Kidney tubule cell (primary cell): Measurements from ENCODE around the gene VAX1.
A peak's percentile ranks its signal among the peaks of the same experiment; 100 is the strongest.
"Not testable (repeated sequence)": the region's sequence is repeated elsewhere in the genome, so short reads cannot be mapped to it uniquely, and the experiment has no call there.

Source experiments
- DNase-seq: peaks from one replicate; pipeline ENCODE4 v3.0.0-alpha.2; 2018; ENCODE audit warnings: low spot score

VAX1 gene

GRCh38 chr10:117137911-117138642, at the start of gene VAX1:
TSS of gene VAX1 (minus strand) at chr10:117138270. CDS start at chr10:117138056, 214 bp downstream.
- DNase-seq, result no peak

DNA sequence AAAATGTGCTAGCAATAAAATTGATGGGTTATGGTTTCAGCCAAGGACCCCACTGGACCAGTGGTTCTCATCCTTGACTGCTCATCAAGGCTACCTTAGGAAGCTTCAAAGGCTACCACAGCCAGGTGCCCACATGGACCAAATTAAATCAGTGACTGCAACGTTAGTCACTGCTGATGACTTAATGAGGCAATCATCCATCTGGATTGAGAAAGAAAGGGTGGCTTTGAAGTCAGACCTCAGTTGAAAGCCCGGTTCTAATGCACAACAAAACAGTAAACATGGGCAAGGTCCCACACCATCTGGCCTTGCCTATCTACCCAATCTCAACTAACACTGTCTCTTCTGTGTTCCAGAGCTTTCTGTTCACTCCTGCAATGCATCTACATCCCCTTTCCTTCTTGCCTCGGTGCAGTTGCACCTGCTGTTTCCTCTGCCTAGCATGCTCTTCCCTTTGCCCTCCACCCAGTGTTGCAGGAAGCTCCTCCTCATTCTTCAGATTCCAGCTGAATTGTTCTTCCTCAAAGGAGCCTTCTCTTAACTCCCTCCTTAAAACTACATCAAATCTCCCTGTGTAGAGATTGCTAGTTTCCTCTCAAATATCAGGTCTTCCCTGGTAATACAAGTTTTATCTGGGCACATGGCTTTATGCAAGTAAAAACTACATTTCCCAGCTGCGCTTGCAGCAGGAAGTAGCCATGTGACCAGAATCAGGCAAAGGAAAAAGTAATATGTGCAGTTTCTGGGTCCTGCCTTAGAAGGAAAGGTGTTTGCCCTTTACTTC, 49.0 kb upstream of the VAX1 start:
- peak; percentile 90 for DNase-seq

- DNase-seq, result not testable (repeated sequence)
These were observed 47.7 kb upstream of the VAX1 start for GRCh38 chr10:117185817-117186216.

- DNase-seq, result no peak
These were observed 46.8 kb upstream of the VAX1 start for GRCh38 chr10:117184821-117185220.

DNA sequence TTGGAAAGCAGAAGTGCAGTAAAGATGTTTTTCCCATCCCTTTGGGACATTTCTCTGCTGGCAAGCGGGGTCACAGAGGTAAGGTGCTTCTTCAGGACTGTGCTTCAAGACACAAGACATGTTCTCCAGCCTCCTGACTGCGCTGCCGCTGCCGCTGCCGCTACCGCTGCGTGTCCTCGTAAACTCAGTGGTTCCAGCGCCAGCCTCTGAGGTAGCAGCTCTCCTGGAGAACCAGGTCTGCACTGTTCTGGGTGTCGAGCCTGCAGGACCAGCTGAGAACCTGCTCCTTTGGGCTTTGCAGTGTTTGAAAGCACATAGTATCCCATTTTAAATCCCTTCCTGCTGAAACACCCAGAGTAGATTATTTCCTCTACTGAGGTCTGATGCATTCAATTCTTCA, 46.2 kb upstream of the VAX1 start:
- DNase-seq, result no peak

- no peak for DNase-seq
These were observed 40.1 kb upstream of the VAX1 start for GRCh38 chr10:117178190-117178589.

- peak; percentile 72 for DNase-seq
These were observed 37.9 kb upstream of the VAX1 start for GRCh38 chr10:117175901-117176534.

- DNase-seq, result no peak
These were observed 37.3 kb upstream of the VAX1 start for GRCh38 chr10:117175215-117175900.

GRCh38 chr10:117174439-117175214, 36.6 kb upstream of the VAX1 start:
- DNase-seq, result peak; percentile 84

GRCh38 chr10:117170244-117170643, 32.2 kb upstream of the VAX1 start:
- DNase-seq, result peak; percentile 32

DNA sequence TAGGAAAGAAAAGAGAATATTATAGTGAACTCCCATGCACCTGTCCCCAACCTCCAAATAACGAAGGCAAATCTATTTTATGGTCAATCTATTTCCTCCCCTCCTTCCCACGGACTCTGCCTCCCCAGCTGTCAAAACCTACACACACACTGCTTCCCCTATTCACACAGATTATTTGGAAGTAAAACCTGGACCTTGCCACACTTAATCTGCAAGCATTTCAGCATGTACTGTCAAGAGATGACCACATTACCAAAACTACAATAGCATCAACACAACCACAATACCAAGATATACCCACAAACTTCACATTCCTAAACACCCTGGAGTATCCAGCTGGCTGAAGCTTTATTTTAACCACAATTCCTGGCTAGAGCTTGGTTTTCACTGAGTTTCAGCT, 31.4 kb upstream of the VAX1 start:
- DNase-seq, result no peak

DNA sequence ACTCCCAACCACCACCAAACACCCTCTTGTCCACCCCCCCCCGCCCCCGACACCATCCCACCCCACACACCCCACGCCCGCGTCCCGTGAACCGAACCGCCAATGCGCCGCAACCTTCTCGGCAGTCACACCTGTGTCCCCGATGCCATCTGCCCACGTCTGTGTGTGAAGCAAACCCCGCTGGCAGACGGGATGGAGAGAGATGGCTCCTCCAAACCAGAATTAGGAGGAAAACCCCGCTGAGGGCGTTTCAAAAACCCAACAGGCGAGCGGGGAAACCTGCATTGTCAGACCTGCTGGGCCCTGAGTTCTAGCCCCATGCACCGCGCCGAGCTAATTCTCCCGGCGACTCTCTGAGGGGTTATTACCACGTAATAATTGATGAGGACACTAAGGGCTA, 30.7 kb upstream of the VAX1 start:
- DNase-seq, result no peak

GRCh38 chr10:117167789-117168674, 30.0 kb upstream of the VAX1 start:
- peak; percentile 52 for DNase-seq

- no peak for DNase-seq
These were observed 29.3 kb upstream of the VAX1 start for GRCh38 chr10:117167346-117167788.

DNA sequence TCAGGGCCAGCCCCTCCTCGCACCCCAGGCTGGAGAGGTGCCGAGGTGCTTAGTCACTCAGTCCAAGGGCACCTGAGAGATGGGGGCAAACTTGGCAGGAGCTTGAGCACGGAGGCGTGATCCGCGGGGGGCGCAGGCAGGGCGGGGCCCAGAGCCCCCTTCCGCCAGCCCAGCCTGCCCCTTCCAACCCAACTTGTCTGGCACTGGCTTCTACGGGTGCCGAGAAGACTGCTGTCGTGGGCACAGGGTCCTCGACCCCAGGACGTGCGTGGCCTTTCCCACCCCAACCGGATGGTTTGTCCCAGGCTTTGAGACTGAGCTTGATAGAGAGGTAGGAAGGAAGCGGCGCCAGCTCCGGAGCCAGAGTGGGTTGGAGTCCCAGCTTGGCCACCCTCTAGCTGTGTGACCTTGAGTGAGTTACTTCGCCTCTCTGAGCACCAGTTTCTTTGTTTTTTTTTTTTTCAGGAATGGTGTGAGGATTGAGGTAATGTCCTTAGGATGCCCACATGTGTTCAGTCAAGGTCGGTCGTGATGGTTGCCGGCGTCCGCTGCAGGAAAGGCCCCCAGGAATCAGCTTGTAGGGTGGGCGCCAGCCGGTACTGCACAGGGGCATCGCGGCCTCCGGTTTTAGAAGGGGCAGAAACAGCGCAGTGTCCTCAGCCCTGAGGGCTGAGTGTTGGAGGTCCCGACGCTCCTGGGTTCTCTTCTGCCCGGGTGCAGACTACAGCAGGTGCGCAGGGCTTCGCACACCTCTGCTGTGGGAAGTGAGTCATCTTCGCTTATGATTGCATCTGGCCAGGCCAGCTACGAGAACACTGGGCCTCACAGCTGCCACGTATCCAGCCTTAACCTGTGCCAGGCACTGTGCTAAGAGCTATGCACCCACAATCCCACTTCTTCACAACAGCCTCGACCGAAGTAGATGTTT, 28.6 kb upstream of the VAX1 start:
- DNase-seq, result peak; percentile 64

DNA sequence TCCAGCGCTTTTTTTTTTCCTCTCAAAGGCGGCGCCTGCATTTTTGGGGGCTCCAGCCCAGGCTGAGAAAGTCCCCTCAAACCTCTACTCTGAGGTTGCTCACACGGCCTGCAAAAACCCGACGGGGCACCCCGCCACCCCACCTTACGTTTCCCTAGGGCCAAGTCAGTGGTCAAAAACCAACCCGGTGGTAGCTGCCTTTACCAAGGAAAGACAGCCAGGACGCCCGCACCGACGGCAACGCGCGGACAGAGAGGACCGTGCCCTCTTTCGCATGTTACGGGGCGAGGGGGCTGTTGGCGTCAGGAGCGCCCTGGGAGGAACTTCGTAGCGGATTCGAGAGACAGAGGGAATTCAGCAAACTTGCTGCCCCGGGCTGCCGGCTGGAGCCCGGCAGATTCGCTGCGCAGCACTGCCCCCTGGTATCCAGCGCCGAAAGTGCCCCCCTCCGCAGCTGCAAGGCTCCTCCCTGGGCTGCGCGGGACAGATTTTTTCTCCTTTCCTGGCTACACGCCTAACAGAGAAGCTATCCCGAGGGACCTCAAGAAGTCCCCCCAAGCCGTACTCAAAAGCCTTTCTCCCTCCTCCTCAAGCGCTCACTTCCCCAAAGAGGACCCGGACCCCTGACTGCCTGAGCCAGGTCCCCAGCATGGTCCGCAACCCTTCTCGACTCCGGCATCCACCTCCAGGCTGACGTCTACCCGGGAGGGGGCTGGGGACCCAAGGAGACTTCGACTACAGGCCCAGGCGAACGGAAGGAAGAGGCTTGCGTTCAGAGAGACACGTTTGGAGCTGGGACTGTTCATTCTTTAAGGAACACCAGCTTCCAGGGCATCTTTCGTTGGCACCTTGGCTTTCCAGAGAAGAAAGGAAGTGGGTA, 27.7 kb upstream of the VAX1 start:
- DNase-seq, result peak; percentile 65

DNA sequence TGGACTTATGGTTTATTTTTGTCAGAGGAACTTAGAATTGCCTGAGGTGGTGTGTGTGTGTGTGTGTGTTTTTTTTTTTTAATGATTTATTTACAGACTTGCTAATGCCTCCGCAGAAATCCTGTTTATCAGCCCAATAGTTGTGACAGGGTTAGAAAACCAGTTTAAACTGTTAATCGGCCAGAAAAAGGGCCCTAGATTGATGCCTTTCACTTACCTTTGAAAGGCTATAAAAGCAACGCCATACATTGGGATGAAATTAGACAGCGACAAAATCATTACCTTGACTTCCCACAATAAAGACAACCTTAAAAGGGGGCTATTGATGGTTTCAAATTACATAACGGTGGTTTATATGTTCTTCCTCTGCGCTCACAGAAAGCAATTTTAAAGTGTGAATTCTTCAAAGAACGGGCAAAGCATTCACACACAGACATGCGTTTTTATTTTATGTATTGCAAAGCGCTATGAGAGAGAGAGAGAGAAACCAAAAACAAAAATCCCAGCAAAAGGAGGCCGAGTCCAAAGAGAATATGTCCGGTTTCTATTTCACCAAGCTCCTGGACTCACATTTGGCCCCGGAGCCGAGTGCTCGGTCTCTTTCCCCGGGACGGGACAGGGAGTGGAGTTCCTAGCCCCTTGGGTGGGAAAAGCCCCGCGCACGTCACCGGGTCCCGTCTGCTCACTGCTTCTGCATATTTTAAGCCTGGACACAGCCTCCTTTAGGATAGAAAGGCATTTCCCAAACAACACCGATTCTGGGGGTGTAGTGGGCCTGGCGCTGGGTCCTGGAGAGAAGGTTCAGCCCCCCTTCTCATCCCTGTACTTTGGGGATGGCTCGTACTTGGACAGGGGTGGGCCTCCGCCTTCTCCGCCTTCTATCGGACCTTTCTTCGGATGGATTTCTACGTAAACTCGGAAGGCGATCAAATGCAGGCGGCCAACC, 26.8 kb upstream of the VAX1 start:
- no peak for DNase-seq
